NOMO-1 (cell line): Measurements from ENCODE around the gene MED15.
"Not testable (repeated sequence)": the region's sequence is repeated elsewhere in the genome, so short reads cannot be mapped to it uniquely, and the experiment has no call there.

Experiments
- DNase-seq, 2 experiments: peaks; one replicate each; lab custom pipeline; 2025; ENCODE audit not compliant: unreplicated experiment in 2 of 2; lab: John Stamatoyannopoulos, UW

Gene MED15

GRCh38 chr22:20581503-20582170, 74.2 kb downstream of the MED15 start:
- DNase-seq, result no peak

- no peak for DNase-seq
Observed at GRCh38 chr22:20582171-20582511, 74.7 kb downstream of the MED15 start.

- DNase-seq, result no peak
Observed at GRCh38 chr22:20582520-20583361, 75.3 kb downstream of the MED15 start.

- DNase-seq, result no peak
Observed at GRCh38 chr22:20583471-20583922, 76.1 kb downstream of the MED15 start.

GRCh38 chr22:20584029-20584871, 76.8 kb downstream of the MED15 start:
- no peak for DNase-seq

GRCh38 chr22:20584872-20585638, 77.6 kb downstream of the MED15 start:
- DNase-seq, result no peak

- no peak for DNase-seq
Observed at GRCh38 chr22:20585639-20586402, 78.4 kb downstream of the MED15 start.

- DNase-seq, result no peak
Observed at GRCh38 chr22:20586403-20586745, 79.0 kb downstream of the MED15 start.

GRCh38 chr22:20587206-20587958, 80.0 kb downstream of the MED15 start:
- no peak for DNase-seq

- no peak for DNase-seq
Observed at GRCh38 chr22:20588092-20588842, 80.9 kb downstream of the MED15 start.

- DNase-seq, result no peak
Observed at GRCh38 chr22:20588843-20589581, 81.6 kb downstream of the MED15 start.

GRCh38 chr22:20589614-20590476, 82.4 kb downstream of the MED15 start:
- no peak for DNase-seq

GRCh38 chr22:20590477-20591294, 83.3 kb downstream of the MED15 start:
- no peak for DNase-seq

GRCh38 chr22:20591295-20591645, 83.9 kb downstream of the MED15 start:
- no peak for DNase-seq

GRCh38 chr22:20591660-20592310, 84.4 kb downstream of the MED15 start:
- DNase-seq, result no peak

- not testable (repeated sequence) for DNase-seq
Observed at GRCh38 chr22:20594038-20594437, 86.6 kb downstream of the MED15 start.
